DMS153 (cell line): ENCODE results near the gene LOXL3.

ENCODE experiments used
- DNase-seq: peaks from one replicate; lab custom pipeline; 2025; lab: John Stamatoyannopoulos, UW

The LOXL3 gene

DNA sequence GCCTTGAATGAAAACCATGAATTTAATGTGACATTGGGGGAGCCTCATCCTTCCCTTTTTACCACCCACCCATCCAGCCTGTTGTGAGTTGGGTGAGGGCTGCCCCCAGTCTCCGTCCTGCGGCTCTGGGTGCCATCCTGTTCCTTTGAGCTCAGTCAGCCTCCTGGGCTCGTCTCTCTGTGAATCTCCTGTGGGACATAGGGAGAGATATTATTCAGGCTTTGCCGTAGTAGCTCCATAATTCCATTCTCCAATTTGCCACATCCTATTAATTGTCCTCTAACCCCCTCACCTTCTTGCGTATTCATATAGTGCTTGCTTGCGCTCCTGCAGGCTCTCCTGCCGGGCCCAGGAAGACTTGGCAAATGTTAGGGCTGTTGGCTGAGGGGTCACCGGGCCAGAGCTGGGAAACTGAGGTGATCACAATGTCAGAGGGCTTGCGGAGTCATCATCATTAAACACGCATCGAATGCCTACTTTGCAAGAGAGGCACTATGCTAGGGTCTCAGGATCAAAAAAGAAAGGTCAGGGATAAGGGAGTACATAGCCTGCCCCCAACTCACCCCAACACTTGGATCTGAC is 27.0 kb downstream of the LOXL3 start:
- DNase-seq: no peak

DNA sequence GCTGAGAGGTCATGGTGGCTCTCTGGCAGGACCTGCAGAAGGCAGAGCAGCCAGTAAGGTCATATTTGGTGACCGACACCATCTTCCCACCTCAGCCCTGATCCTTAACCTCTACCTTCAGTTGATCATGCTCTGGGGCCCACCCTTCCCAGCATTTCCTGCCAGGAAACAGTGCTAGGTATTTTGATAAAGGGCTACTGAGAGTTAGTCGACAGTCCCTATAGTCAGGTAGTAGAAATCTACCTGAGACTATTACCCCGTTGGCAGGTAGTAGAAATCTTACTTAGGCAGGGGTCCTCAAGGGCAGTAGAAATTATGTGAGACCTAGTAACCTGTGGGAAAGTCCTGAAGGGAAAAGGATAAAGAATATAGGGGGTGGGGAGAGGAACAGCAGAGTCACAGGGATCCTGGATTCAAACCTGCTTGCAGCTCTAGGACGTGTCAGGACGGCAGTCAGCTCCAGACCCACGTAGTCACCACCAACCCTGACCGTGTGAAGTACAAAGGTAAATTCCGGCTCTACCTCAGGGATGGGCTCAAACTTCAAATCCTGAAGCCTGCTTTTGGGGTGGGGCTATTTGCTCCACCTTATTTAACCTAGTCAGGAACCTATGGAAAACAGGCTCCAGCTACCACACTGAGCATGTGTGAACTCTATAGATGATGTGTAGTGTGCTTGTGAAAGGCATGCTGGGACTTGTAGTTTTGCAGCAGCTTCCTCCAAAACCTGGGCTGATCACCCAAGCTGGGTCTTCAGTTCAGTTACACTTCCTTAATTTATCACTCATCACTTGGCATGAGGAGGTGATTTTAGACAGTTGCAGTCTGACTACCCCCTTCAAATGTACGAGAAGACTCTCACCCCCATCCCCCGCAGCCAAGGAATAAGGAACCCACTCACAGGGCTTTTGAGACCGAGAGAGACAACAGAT is 27.8 kb downstream of the LOXL3 start, which contains the start of gene DQX1:
Gene DQX1 (minus strand): TSS at position 515 of the 932 bp plus-strand sequence. CDS start 502 bp downstream, at position 13.
- DNase-seq: no peak

DNA sequence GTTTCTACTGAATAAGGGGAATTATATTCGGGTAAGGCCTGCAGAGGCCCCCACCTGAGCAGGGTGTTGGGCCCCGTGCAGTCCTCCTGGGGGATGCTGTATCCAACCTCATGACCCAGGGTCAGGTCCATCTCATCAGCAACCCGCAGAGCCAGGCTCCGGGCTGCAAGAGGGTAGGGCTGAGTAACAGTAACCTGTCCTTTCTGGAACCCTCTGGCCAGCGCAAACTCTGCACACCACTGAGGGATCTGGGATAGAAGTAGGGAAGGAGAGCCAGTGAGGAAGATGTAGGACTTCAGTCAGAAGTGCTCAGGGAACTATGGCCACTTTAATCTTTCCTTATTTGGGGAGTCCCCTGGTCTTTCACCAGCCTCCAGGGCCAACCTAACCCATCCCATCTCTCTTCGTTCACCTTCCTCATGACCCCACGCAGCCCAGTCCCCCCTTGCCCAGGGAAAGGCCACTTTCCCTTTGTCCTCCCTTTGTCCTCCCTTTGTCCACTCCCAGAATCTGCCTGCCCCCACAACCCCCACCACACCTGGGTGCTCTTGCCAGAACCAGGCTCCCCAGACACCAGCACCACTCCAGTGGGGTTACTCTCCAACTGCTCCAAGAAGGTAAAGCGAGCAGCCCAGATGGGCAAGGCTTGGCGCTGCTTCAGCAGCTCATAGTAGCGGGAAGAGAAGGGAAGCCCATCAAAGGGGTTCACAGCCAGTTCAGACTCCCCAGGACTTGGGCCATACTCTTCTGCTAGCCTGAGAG is 28.6 kb downstream of the LOXL3 start:
- no peak for DNase-seq

DNA sequence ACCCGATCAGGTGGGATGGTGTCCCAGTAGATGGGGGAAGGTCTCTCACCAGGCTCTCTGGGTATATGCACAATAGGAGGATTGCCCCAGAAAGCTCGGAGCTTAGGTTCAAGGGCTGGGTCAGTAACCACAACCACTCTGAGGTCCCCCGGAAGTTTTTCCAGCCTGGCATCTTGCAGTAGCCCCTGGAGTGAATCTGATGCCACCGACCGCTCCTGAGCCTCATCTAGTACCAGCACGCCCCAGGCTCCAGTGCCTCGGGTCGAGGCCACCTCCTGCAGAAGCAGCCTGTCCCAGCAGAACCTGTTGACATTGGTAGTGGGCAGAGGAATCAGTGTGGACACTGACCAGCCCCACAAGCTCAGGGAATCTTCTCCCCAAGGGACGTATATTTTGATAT is 29.7 kb downstream of the LOXL3 start:
- no peak for DNase-seq

DNA sequence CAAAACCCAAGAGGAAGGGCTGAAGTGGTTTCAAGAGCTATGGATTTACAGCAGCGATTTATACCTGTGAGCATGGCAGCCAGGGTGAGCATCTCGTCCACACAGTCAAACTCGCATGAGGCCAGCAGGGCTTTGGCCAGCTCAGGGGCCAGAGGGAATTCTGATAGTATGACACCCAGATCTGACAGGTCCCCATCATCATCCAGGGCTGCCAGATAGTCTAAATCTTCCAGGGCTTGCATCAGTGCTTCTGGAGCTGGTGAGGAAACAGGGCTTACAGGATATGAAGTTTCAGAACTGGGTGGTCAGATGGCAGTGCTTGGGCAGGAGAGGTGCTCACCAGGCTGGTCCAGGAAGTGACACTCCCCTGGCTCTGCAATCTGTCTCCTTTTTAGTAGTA is 31.2 kb downstream of the LOXL3 start:
- DNase-seq: no peak

DNA sequence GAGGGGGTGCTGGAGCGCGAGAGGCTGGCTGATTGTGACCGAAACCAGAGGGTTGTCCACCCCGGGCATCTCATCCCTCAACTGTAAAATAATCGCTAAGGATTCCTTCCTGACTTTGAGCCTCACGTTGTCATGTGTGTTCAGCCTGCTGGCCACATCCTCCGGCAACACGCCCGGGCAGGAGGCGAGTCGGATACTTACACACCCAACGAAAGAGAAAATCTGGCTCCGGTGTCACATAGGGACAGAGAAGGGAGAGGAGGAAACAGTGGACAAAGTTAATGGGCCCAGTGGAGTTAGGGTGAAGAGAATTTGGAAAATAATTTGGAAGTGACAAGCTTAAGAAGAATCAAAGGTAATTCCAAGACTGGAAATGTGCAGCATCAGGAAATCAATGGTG is 37.1 kb downstream of the LOXL3 start:
- no peak for DNase-seq

DNA sequence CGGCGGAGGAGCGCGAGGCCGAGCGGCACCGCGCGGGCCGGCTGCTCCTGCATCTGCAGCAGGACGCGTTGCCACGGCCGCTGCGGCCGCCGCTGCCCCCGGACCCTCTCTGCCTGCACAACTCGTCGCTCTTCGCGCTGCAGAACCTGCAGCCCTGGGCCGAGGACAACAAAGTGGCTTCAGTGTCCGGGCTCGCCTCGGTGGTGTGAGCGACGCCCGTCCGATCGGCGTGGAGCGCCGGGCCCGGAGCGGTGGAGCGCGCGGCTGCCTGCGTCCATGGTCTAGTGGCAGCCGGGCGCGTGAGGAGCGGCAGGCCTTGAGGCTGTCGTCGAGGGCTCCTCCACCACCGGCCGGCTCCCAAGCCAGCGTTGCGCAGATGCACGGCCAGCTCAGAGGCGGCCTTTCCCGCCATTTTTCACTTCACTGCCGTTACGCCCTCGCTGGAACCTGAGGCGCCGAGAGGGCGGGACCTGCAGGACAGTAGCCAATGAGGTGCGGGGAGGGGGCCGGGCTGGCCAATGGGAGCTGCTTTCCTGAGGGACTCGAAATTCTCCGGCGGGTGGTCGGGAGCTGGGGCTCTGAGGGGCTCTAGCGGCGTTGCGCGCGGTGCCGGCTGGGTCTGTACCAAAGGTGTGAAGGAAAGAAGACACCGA is 37.6 kb downstream of the LOXL3 start:
- no peak for DNase-seq

DNA sequence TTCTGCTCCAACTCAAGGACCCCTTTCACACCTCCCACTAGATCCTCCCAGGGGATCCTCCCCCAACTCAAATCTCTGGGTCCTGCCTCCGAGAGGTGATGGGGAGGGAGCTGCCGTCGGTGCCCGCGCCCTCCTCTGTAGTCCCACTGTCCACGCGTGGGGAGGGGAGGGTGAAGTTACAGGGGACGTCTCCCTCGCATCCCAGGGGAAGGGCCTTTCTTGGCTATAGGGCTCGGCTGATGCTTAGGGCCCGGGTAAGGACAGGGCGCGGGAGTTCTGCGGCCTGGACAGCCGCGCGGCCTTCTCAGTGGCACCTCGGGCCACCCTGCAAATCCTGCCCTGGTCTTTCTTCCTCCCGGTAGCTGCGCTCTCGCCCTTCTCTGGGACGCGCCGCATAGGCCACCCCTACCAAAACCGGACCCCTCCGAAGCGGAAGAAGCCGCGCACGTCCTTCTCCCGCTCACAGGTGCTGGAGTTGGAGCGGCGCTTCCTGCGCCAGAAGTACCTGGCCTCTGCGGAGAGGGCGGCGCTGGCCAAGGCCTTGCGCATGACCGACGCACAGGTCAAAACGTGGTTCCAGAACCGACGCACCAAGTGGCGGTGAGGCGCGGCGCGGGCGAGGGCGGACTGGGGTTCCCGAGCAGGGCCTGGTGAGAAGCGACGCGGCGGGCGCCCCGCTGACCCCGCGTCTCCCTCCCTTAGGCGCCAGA is 38.3 kb downstream of the LOXL3 start:
- DNase-seq: no peak

DNA sequence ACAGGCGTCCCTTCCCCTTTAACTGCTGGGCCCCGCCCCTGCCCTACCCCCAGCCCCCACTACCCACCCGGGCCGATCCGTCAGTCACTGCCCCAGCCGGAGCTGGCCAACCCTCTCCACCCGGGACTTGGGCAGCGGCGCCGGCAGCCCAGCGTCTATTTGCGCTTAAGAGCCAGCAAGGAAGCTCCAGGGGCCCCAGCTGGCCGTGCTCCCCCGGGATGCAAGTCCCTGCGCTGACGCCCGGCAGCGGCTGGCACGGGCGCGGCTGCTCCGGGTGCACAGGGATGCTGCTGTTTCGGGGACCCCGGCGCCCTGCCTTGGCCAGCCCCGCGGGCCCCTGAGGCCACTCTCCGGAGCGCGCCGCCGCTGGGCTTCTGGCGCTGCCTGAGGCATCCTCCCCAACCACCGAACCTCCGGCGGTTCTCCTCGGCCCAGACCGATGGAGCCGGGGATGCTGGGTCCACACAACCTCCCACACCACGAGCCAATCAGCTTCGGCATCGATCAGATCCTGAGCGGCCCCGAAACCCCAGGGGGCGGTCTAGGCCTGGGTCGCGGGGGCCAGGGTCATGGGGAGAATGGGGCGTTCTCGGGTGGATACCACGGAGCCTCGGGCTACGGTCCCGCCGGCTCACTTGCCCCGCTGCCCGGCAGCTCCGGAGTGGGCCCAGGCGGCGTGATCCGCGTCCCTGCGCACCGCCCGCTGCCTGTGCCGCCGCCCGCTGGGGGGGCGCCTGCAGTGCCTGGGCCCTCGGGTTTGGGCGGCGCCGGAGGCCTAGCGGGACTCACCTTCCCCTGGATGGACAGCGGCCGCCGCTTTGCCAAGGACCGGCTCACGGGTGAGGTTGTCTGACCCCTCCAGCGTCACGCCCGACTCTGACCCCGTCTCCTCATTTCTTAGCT is 39.1 kb downstream of the LOXL3 start, which contains the start of gene TLX2:
Gene TLX2 (plus strand): TSS at position 83 of the 903 bp plus-strand sequence. CDS start 357 bp downstream, at position 440.
- no peak for DNase-seq

DNA sequence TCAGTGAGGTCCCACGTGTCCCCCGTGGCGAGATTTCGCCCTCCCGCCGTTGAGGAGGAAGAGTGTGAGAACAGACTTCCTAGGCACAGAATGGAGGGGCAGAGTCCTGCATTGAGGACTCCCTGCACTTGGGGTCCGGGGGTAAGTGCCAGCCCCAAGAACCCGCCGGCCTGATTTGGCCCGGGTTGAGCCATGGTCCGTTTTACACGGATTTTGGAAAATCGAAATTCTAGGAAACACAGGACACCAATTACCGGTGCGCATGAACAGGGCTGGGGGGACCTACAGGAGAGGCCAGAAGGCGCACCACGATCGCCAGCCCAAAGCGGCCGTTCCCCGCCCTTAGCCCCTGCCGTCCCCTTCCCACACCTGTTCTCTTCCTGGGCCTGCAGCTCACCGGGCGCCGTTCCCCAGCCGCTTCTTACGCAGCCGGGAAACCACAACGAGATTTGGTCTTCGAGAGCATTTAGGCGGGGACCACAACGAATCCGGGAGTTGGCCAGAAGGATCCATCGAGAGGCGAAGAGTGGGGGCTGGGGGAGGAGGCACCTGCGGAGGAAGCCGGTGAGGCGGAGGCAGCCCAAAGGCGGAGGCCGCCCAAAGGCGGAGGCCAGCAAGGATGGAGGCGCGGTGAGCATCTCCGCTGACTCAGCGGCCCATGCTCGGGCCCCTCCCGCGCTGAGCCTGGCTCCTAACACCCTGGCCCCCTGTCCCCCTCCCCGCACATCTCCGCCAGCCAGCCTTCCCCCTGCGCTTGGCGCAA is 40.0 kb downstream of the LOXL3 start:
- DNase-seq: no peak

DNA sequence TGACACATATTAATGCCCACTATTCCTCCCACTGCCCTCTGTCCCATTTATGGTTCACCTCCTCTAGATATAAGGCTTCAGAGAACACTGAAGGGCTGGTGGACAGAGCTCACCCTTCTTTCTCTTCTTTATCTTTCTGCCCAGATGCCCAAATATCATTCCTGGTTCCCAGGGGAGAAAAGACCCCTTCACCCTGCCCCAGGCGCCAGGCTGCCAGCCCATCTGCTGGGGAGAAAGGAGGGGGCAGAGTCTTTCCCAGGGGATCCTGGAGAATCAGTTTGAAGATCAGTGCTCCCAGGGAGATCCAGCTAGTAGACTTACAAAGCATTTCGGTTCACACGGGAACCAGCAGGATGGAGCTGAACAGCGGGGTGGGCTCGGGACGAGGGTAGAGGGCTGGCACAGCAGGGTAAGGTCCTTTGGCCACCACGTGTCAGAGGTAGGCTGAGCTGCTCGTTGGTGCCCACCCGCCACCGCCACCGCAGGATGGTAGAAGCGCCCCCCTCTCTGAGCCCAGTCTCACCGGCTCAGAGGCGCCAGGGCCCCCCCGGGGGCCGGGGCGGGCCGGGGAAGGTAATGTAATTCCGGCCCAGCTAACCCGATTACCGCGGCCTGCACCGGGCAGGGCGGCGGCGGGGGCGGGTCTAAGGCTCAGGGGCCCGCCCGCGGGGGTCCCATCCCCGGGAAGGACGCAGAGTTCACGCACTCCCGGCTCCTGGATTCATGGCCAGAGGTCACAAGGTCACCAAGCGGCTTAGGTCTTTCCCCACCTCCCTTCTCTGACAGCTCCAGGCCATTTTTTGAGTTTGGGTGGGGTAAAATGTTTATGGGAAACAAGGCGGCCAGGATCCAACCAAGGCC is 40.8 kb downstream of the LOXL3 start:
- DNase-seq: no peak

DNA sequence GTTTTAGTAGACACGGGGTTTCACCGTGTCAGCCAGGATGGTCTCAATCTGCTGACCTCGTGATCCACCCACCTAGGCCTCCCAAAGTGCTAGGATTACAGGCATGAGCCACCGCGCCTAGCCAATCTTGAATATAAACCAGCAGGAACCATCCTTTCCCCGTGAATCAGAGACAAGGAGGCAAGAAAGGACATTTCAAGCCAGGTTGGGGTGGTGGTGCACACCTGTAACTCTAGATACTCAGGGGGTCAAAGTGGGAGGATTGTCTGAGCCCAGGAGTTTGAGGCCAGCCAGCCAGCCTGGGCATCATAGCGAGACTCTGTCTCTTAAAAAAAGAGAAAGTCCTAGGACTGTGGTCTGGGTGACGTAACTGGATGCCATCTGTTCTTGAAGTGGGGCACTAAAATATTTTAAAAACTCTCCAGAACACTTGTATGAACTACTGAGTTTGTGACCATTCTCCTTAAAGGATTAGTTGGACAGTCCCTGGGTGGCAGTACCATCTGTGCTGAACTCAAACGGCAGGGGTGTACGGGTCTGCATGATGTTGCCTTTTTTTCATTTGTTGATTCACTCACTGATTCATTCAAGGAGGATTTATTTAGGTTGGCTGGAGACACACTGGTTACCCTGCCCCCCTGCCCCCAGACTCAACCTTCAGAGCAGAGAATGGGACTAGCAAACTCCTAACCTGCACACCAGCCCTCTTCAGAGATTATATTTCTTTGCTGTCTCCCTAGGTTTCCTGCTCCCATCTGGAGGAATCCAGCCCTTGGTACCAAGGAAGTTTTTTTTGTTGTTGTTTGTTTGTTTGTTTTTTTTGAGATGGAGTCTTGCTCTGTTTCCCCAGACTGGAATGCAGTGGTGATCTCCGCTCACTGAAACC is 42.4 kb downstream of the LOXL3 start:
- DNase-seq: no peak

DNA sequence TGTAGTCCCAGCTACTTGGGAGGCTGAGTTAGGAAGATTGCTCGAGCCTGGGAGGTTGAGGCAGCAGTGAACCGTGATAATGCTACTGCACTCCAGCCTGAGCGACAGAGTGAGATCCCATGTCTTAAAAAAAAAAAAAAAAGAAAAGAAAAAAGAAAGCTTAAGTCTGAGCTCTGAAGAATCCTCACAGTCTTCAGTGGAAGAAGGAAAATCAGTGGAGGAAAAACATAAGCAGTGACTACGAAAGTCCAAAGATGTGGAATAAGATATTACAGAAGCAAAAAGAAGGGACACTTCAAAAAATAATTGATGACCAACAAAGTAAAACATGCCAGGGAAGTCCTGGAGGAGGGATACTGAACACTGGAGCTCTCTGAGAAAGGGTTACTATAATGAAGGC is 43.5 kb downstream of the LOXL3 start:
- no peak for DNase-seq

DNA sequence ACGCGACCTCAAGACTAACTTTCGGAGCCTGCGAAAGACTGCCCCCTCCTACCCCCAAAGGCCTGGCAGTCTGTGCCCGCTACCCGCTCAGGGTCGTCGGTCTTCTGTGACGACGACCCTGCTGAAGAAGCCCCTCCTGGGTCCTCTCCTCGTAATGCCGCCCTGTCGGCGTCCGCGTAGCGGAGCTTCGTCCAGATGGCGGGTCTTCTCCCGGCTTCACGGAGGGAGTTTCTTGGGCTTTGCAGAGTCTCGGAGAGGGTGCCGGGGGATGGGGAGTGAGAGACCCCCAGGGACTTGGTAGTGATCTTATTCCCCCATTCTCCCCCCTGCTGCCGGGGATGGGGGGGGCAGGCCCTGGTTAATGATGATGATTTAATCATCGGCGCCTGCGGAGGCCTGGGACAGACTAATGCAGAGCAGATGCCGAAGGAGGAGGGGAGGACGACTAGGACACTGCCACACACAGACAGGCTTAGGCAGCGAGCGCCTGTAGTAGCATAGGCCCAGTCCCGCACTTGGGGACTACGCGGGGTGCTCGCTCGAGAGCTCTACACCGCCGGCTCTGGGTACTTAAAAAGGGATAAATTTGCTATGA is 45.7 kb downstream of the LOXL3 start:
- no peak for DNase-seq

DNA sequence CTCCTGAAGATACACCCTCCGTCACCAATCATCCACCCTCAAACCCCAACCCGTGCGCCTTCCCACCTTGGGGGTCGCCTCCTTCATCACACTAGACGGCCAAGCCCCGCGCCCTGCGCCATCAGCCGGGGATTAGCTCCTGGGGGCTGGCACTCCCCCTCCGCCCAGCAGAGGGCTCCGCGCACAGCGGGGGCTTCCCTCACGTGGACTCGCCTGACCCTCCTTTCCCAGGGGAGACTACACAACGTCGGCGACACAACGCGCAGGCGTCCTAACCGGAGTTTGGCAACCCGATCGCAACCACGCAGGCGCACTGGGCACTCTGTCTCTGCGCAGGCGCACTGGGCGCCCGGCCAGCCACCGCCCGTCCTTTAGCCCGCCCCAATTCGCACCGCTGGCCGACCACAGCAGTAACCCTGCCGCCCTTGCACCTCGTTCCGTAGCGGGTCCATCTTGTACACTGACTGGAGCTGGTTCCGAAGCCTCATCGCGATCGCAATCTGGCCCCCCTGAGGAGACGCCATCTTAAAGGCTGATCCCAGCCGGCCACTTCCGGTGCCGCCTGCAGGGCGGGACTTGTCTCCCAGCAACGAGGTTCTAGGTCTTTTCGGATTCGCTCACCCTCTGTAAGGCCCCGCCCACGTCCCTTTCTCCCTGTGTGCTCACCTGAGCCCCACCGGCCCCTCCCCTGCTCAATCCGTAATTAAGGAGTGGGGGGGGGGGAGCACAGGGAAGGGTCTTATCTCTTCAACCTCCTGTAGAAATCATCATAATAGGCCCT is 46.4 kb downstream of the LOXL3 start, which contains the start of gene PCGF1:
Gene PCGF1 (minus strand): TSS at position 551 of the 781 bp plus-strand sequence. CDS start 27 bp downstream, at position 524.
- DNase-seq: peak; percentile 98
